GM18517 (cell line): ENCODE data around the gene GALNT14.

ENCODE experiments used
- ATAC-seq: cut with Tn5 transposase; IDR thresholded peaks from one replicate; pipeline ENCODE4 v1.9.1; 2021; ENCODE audit warnings: mild to moderate bottlenecking, moderate library complexity; ENCODE audit not compliant: unreplicated experiment

Gene GALNT14

GRCh38 chr2:31058096-31059035, 79.9 kb downstream of the GALNT14 start:
- no peak for ATAC-seq

DNA sequence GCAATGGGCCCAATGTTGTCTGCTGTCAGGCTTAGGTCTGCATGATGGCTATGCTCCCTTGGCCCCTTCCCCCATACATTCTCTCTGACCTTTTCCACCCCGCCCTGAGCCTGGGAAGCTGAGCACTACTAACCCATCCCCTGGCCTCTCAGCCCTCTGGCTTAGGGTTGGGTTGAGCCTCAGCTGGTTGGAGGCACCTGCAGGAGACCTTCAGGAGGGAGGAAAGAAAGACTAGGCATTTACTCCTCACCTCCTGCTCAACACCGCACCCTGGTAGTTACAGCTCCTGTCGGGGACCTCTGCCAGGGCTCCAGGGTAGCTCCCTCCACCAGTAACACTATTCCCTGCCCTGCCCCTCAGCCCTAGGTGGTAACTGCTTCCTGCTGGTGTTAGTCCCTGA, 80.5 kb downstream of the GALNT14 start:
- no peak for ATAC-seq

DNA sequence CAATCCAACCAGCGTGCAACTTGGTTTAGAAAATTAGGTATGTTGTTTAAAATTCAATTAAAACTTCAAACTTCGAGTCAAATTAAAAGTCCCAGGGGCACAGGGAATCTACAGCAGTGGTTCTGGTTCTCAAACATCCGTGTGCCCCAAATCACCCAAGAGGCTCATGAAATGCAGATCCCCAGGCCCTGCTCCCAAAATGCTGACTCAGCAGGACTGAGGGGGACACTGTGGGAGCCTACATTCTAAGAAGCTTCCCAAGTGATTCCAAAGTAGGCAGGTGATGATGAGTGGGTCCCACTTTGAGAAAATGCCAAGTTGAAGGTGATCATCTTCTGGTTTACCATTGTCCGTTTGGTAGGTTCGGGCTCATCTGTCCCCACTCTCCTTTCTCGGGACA, 82.3 kb downstream of the GALNT14 start:
- no peak for ATAC-seq

GRCh38 chr2:31054842-31055388, 83.3 kb downstream of the GALNT14 start:
- ATAC-seq = no peak

DNA sequence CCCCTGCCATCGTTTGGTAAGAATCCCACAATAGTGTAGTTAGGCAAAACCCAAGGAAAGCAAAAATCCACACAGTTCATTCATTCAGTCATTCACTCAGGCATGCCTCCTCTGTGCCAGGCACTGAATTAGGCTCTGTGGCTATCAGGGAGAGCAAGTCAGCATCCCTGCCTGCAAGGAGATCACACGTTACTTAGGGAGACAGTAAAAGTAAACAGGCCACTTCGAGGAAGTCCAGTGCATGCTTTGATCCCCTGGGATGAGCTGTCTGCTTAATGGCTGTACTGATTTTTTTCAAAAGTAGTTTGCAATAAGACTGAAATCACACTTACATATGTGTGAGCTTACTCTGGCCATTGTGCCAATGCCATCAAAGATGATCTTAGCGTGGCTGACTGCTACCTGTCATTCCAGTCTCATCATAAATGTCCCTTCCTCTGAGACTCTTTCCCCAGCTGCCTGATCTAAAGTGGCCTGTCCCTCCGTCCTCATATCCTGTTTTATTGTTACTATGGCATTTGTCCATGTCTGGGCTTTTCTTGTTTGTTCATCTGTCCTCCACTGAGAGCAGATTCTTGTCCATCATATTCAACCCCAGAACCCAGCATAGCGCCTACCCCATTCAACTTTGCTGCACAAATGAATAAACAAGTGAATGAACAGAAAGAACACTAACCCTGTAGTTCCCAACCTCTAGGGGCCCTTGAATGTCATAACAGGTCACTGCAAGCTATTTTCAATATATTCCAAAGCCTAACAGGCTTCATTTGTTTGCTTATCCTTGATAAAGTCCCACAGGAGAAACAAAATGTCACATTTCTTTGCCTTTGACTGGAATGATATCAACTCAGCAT, 84.1 kb downstream of the GALNT14 start:
- ATAC-seq = no peak

- no peak for ATAC-seq
These were observed 86.0 kb downstream of the GALNT14 start for GRCh38 chr2:31052284-31052683.

GRCh38 chr2:31051258-31052140, 86.7 kb downstream of the GALNT14 start:
- no peak for ATAC-seq

DNA sequence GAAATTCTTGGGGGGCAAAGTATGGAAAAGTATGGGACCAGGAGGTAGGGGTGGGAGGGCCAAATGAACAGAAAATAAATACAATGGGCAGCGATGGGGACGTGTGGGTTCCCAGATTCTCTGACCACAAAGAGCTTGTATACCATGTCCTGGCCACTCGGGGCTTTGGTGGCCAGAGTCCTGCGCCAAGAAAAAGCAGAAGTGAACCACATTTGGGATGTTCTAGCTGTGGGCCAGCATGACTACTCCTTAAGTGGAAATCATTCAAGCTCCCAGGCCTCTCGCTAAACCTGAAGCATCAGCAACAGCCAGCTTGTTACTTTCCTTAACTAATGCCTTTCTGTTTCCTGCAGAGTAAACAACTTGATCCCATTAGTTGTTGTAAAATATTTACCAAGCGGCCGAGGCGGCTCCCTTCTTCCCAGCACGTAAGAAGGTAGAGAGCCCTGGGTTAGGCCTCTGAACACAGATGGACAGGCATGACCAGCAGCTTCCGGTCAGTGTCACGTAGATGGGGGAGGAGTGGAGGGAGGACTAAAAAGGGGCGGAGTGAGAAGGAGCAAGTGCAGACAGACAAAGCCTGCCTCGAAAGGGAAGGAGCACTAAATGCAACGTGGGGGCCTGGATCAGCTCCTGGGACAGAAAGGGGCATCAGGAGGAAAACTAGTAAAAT, 88.2 kb downstream of the GALNT14 start:
- no peak for ATAC-seq

DNA sequence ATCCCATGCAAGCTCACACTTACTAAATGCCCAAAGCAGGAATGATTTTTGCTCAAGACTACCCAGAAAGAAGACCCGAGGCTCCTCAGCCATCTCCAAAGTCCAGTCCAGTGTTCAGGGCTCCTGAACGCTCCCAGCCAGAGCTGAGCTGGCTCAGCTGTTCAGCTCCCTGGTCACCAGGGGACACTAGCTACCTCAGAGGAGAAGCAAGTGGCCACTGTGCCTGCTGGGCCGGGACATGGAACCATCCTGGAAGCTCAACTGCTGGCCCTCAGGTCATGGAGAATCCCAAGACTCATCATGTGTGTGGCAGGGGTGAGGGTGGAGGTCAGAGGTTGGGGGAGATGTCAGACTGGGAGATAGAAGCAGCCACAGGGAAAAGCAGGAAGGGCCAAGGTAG, 89.0 kb downstream of the GALNT14 start:
- no peak for ATAC-seq

- no peak for ATAC-seq
These were observed 90.6 kb downstream of the GALNT14 start for GRCh38 chr2:31047599-31047998.

- ATAC-seq = no peak
These were observed 99.9 kb downstream of the GALNT14 start for GRCh38 chr2:31038385-31038784.

- ATAC-seq = no peak
These were observed 101.2 kb downstream of the GALNT14 start for GRCh38 chr2:31037058-31037457.

DNA sequence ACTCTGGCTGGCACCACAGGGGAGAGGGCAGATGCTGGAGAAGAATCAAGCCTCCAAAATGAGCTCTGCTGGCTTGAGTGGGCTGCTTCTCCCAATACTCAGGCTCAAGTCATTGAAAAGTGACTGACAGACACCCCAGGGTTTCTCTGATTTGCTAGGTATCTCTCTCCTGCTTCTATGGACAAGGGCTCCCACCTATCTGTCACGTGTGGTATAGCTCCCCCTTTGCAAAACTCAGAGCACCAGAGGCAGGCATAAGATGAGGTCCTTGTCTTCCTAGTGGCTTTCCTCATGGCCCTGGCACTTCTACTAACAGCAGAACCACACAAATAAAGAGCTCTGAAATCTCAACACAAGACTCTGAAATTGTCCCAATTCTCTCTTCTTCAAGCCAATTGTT, 105.2 kb downstream of the GALNT14 start:
- ATAC-seq = no peak

GRCh38 chr2:31032475-31032874, 105.8 kb downstream of the GALNT14 start:
- no peak for ATAC-seq

DNA sequence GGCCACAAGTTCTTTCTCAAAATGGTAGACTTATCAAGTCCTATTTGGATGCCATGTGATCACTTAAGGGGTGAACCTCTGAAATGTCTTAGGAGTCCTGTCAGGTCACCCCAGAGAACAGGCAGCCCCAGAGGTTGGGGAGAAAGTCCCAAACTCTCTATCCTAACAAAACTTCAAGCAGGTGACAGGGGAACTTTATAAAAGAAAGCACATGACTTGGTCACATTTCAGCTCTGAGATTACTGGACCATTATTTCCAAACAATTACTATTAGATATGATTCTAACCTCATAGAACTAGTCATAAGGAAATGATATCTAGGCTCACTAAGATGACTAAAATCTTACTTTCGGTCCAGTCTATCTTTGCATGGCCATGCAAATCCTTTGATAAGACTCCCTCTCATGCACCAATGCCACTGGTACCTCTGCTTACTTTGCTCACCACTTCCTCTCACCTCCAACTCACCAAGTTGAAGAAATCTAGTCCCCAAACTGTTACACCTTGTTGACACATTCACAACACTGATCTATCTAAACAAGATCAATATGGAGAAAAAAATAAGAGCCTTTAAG, 107.0 kb downstream of the GALNT14 start:
- peak; percentile 73 for ATAC-seq

- ATAC-seq = no peak
These were observed 109.8 kb downstream of the GALNT14 start for GRCh38 chr2:31028417-31028816.

GRCh38 chr2:31027549-31027948, 110.7 kb downstream of the GALNT14 start:
- ATAC-seq = no peak

- ATAC-seq = no peak
These were observed 114.7 kb downstream of the GALNT14 start for GRCh38 chr2:31023541-31023940.

GRCh38 chr2:31020713-31021112, 117.5 kb downstream of the GALNT14 start:
- ATAC-seq = no peak

DNA sequence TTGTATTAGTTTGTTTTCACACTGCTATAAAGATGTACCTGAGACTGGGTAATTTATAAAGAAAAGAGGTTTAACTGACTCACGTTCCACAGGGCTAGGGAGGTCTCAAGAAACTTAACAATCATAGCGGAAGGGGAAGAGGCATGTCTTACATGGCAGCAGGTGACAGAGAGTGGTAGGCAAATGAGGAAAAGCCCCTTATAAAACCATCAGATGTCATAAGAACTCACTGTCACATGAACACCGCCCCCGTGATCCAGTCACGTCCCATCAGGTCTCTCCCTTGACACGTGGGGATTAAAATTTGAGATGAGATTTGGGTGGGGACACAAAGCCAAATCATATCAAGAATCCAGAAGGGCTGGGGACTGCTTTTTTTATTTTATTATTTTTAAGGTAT, 120.0 kb downstream of the GALNT14 start:
- ATAC-seq = no peak
